WERI-Rb-1 (cell line): Measurements from ENCODE around the gene TOMM22.

Experiments used
- DNase-seq: peaks from one replicate; pipeline ENCODE4 v3.0.0-alpha.2; 2020
- H3K27ac ChIP-seq: fragments of 250-450 bp; sonication (Bioruptor Pico); 2 replicates; pipeline ENCODE4 v1.5.1; 2020; ENCODE audit warnings: mild to moderate bottlenecking, moderate library complexity
- H3K27me3 ChIP-seq: fragments of 250-450 bp; sonication (Bioruptor Pico); 2 replicates; pipeline ENCODE4 v1.5.1; 2021; ENCODE audit warnings: mild to moderate bottlenecking, low read depth, moderate library complexity; ENCODE audit not compliant: insufficient read depth, severe bottlenecking
- H3K36me3 ChIP-seq: fragments of 250-450 bp; sonication (Bioruptor Pico); 2 replicates; pipeline ENCODE4 v1.5.1; 2020; ENCODE audit warnings: mild to moderate bottlenecking, moderate library complexity
- H3K4me3 ChIP-seq: 2 replicates; pipeline ENCODE4 v1.5.1; 2011; ENCODE audit warnings: low read depth, mild to moderate bottlenecking, control low read depth, low read length
- H3K9me3 ChIP-seq: fragments of 250-450 bp; sonication (Bioruptor Pico); 2 replicates; pipeline ENCODE4 v1.5.1; 2021; ENCODE audit warnings: mild to moderate bottlenecking, moderate library complexity; ENCODE audit not compliant: severe bottlenecking
- CTCF ChIP-seq: IDR thresholded peaks from 2 replicates; pipeline ENCODE4 v1.5.1; 2011; ENCODE audit warnings: low read depth, mild to moderate bottlenecking, control low read depth, inconsistent platforms, low read length

TOMM22 gene

GRCh38 chr22:38697425-38698089, 15.8 kb downstream of the TOMM22 start:
- Histone ChIP-seq H3K9me3 (no peaks in the 10 kb centered on the region), H3K4me3 (no peak overlapping the region), H3K27ac (no peak overlapping the region), H3K36me3 (peaks cover 48% of the 10 kb centered on the region), H3K27me3 (no peaks in the 10 kb centered on the region)
- DNase-seq, result no peak
- no peak for TF ChIP-seq CTCF

DNA sequence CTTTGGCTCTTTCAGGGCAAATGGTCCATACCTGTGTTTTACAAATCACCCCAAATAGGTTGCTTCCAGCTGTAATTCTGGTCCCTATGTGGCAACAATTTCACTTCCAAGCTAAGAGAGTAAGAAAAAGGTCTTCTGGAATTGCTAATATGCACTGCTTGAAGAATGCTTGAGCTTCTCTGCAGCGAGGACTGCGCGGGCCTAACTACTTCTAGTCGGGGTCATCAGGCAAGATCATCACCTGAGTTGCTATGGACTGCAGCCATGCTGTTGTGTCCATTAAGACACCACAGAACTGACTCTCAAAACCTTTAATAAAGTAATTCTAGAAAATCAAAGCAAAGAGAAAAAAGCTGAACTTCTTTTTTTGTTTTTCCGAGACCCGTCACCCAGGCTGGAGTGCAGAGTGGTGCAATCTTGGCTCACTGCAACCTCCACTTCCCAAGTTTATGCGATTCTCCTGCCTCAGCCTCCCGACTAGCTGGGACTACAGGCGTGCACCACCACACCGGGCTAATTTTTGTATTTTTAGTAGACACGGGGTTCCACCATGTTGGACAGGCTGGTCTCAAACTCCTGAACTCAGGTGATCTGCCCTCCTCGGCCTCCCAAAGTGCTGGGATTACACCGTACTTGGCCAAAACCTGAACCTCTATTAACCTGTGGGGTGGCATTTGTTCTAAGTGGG, 16.8 kb downstream of the TOMM22 start:
- H3K27ac ChIP-seq, result no peak overlapping the region
- H3K9me3 ChIP-seq, result no peaks in the 10 kb centered on the region
- TF ChIP-seq CTCF, result no peak
- H3K4me3 ChIP-seq, result no peak overlapping the region
- no peak for DNase-seq
- H3K27me3 ChIP-seq, result no peaks in the 10 kb centered on the region
- peaks cover 40% of the 10 kb centered on the region for H3K36me3 ChIP-seq

DNA sequence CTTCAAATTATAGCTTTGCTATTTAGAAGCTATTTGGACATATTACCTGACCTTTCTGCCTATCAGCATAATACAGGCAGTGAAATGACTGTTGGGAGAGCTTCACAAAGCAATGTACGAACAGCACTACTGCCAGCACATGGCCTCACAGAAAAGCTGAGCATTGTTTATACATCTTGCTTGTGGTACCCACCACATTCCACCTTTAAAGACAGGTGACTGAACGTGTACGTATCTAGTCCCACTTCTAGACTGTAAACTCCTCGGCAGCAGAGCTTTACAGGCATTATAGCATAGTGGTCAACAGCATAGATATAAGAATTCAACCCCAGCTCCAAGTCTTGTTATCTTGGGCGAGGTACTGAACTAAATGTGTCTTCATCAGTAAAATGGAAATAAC, 17.4 kb downstream of the TOMM22 start:
- H3K4me3 ChIP-seq, result peak overlapping the region; percentile 73
- no peaks in the 10 kb centered on the region for H3K27me3 ChIP-seq
- no peak for TF ChIP-seq CTCF
- peaks cover 36% of the 10 kb centered on the region for H3K36me3 ChIP-seq
- no peak overlapping the region for H3K27ac ChIP-seq
- no peaks in the 10 kb centered on the region for H3K9me3 ChIP-seq
- no peak for DNase-seq

DNA sequence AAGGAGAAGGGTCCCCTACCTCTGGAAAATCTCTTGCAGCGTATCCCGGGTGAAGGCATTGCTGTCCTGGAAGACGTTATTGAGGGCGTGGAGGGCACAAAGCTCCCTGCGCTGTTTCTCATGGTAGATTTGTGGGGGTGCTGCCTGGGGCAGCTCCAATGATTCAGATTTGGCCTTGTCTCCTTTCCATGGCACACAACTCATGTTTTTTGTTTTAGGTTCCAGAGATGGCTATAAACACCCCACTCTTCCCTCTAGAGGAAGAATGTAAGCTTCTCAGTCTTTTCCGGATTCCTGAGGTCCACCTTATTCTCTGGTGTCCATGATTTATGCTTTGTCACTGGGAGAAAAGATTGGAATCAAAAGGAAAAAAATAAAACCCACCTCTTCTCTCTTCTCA, 18.0 kb downstream of the TOMM22 start:
- peaks cover 33% of the 10 kb centered on the region for H3K36me3 ChIP-seq
- H3K27me3 ChIP-seq, result no peaks in the 10 kb centered on the region
- no peak for TF ChIP-seq CTCF
- H3K4me3 ChIP-seq, result peak overlapping the region; percentile 73
- DNase-seq, result no peak
- H3K27ac ChIP-seq, result peak overlapping the region; percentile 90
- H3K9me3 ChIP-seq, result no peaks in the 10 kb centered on the region

- TF ChIP-seq CTCF, result no peak
- Histone ChIP-seq H3K27ac (peak overlapping the region; percentile 90), H3K4me3 (peak overlapping the region; percentile 73), H3K36me3 (peaks cover 30% of the 10 kb centered on the region), H3K27me3 (no peaks in the 10 kb centered on the region), H3K9me3 (no peaks in the 10 kb centered on the region)
- DNase-seq, result no peak
These were observed 18.6 kb downstream of the TOMM22 start for GRCh38 chr22:38700270-38700788.
